Central memory CD4-positive, alpha-beta T cell (primary cell): ENCODE data around the gene FAM227B.
"Not testable (repeated sequence)": the region's sequence is repeated elsewhere in the genome, so short reads cannot be mapped to it uniquely, and the experiment has no call there.

ENCODE experiments used
- DNase-seq: peaks from one replicate; pipeline ENCODE4 v3.0.0; 2022

Gene FAM227B

GRCh38 chr15:49492830-49493229 is 127.8 kb downstream of the FAM227B start:
- no peak for DNase-seq

GRCh38 chr15:49492151-49492550 is 128.5 kb downstream of the FAM227B start:
- DNase-seq: no peak

GRCh38 chr15:49490966-49491365 is 129.7 kb downstream of the FAM227B start:
- no peak for DNase-seq

- not testable (repeated sequence) for DNase-seq
Measured at GRCh38 chr15:49485401-49485800, 135.2 kb downstream of the FAM227B start.

- DNase-seq: not testable (repeated sequence)
Measured at GRCh38 chr15:49478982-49479381, 141.6 kb downstream of the FAM227B start.

GRCh38 chr15:49478021-49478420 is 142.6 kb downstream of the FAM227B start:
- DNase-seq: not testable (repeated sequence)

- no peak for DNase-seq
Measured at GRCh38 chr15:49473031-49473430, 147.6 kb downstream of the FAM227B start.

GRCh38 chr15:49472338-49472737 is 148.3 kb downstream of the FAM227B start:
- no peak for DNase-seq

GRCh38 chr15:49471733-49472132 is 148.9 kb downstream of the FAM227B start:
- peak; percentile 17 for DNase-seq

- not testable (repeated sequence) for DNase-seq
Measured at GRCh38 chr15:49471248-49471647, 149.4 kb downstream of the FAM227B start.

- no peak for DNase-seq
Measured at GRCh38 chr15:49468481-49468839, 152.2 kb downstream of the FAM227B start.

GRCh38 chr15:49467746-49468480 is 152.7 kb downstream of the FAM227B start:
- DNase-seq: no peak

GRCh38 chr15:49466119-49466518 is 154.5 kb downstream of the FAM227B start:
- no peak for DNase-seq

GRCh38 chr15:49464522-49464921 is 156.1 kb downstream of the FAM227B start:
- no peak for DNase-seq

GRCh38 chr15:49462232-49462844 is 158.3 kb downstream of the FAM227B start:
- no peak for DNase-seq

- no peak for DNase-seq
Measured at GRCh38 chr15:49460411-49460941, 160.1 kb downstream of the FAM227B start.

GRCh38 chr15:49458145-49458544 is 162.5 kb downstream of the FAM227B start:
- no peak for DNase-seq

GRCh38 chr15:49456166-49456565 is 164.5 kb downstream of the FAM227B start:
- DNase-seq: no peak

- DNase-seq: no peak
Measured at GRCh38 chr15:49452595-49452994, 168.0 kb downstream of the FAM227B start.

- no peak for DNase-seq
Measured at GRCh38 chr15:49441816-49442215, 178.8 kb downstream of the FAM227B start.

- DNase-seq: no peak
Measured at GRCh38 chr15:49441356-49441755, 179.3 kb downstream of the FAM227B start.

- DNase-seq: no peak
Measured at GRCh38 chr15:49439678-49440395, 180.8 kb downstream of the FAM227B start.

- no peak for DNase-seq
Measured at GRCh38 chr15:49438962-49439631, 181.5 kb downstream of the FAM227B start.
